GM23338 (cell line): Measurements from ENCODE around the gene OPALIN.

Source experiments
- CREB1 ChIP-seq: fragments of 250-450 bp; sonication (Bioruptor Pico); IDR thresholded peaks from 2 replicates; pipeline ENCODE4 v1.5.0; 2020; ENCODE audit warnings: low read depth, mild to moderate bottlenecking, moderate library complexity
- EZH2 ChIP-seq: fragments of 200-600 bp; sonication (generic); IDR thresholded peaks from one replicate; pipeline ENCODE4 v1.8.0; 2017; ENCODE audit warnings: antibody characterized with exemption, mild to moderate bottlenecking, low read depth; ENCODE audit not compliant: unreplicated experiment
- EZH2phosphoT487 ChIP-seq: fragments of 200-600 bp; sonication (generic); IDR thresholded peaks from one replicate; pipeline ENCODE4 v1.8.1; 2018; ENCODE audit warnings: antibody characterized with exemption; ENCODE audit not compliant: unreplicated experiment
- JUNB ChIP-seq: IDR thresholded peaks from one replicate; pipeline ENCODE4 v1.6.1; 2016; ENCODE audit warnings: antibody characterized with exemption; ENCODE audit not compliant: unreplicated experiment
- POLR2AphosphoS5 ChIP-seq: IDR thresholded peaks from 2 replicates; pipeline ENCODE4 v1.6.1; 2016; ENCODE audit warnings: antibody characterized with exemption, low read depth
- REST ChIP-seq: IDR thresholded peaks from one replicate; pipeline ENCODE4 v1.6.1; 2018; ENCODE audit warnings: antibody characterized with exemption; ENCODE audit not compliant: unreplicated experiment
- STAT1 ChIP-seq: IDR thresholded peaks from one replicate; pipeline ENCODE4 v1.6.1; 2016; ENCODE audit warnings: antibody characterized with exemption; ENCODE audit not compliant: unreplicated experiment
- ZNF331 ChIP-seq: fragments of 250-450 bp; sonication (Bioruptor Pico); IDR thresholded peaks from 2 replicates; pipeline ENCODE4 v1.5.0; 2020; ENCODE audit warnings: low read depth, mild to moderate bottlenecking, moderate library complexity
- ZNF462 ChIP-seq: fragments of 250-450 bp; sonication (Bioruptor Pico); IDR thresholded peaks from 2 replicates; pipeline ENCODE4 v1.5.0; 2020; ENCODE audit warnings: mild to moderate bottlenecking, moderate library complexity
- TF ChIP-seq, protein P1 (sequence below), 2 experiments: fragments of 200-600 bp in 1 of 2; sonication (generic) in 1 of 2; conservative IDR thresholded peaks; 2 replicates each; pipeline versions ENCODE4 v1.5.1 to v1.6.1; 2016 to 2017; ENCODE audit warnings: antibody characterized with exemption in 2 of 2, low read depth in 2 of 2, mild to moderate bottlenecking in 2 of 2, moderate library complexity in 1 of 2

DNA sequence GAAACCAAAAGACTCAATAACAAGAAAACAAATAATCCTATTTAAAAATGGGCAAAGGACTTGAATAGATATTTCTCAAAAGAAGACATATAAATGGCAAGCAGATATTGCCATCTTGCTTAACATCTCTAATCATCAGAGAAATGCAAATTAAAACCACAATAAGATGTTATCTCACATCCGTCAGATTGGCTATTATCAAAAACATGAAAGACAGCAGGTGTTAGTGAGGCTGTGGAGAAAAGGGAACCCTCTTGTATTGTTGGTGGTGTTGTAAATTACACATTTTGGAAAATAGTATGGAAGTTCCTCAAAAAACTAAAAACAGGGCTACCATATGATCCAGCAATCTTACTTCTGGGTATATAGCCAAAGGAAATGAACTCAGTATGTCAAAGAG is 25.7 kb downstream of the OPALIN start:
- TF ChIP-seq, protein P1, sequence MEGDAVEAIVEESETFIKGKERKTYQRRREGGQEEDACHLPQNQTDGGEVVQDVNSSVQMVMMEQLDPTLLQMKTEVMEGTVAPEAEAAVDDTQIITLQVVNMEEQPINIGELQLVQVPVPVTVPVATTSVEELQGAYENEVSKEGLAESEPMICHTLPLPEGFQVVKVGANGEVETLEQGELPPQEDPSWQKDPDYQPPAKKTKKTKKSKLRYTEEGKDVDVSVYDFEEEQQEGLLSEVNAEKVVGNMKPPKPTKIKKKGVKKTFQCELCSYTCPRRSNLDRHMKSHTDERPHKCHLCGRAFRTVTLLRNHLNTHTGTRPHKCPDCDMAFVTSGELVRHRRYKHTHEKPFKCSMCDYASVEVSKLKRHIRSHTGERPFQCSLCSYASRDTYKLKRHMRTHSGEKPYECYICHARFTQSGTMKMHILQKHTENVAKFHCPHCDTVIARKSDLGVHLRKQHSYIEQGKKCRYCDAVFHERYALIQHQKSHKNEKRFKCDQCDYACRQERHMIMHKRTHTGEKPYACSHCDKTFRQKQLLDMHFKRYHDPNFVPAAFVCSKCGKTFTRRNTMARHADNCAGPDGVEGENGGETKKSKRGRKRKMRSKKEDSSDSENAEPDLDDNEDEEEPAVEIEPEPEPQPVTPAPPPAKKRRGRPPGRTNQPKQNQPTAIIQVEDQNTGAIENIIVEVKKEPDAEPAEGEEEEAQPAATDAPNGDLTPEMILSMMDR (conservative IDR thresholded peaks at IDR 0.05; ENCODE audit: low read depth in 2 of 2) = no peak
- no peak for TF ChIP-seq POLR2AphosphoS5
- TF ChIP-seq JUNB = no peak
- TF ChIP-seq EZH2phosphoT487 = no peak
- TF ChIP-seq EZH2 = no peak
- no peak for TF ChIP-seq CREB1 (CRISPR knock-in tag)
- TF ChIP-seq REST = no peak
- no peak for TF ChIP-seq ZNF331 (CRISPR knock-in tag)
- no peak for TF ChIP-seq STAT1
- no peak for TF ChIP-seq ZNF462
